ENCODE measurements around the gene TOX2.

GRCh38 chr20:43941476-43942200 lies 27.0 kb downstream of the TOX2 start:
- TF ChIP-seq, protein P1, sequence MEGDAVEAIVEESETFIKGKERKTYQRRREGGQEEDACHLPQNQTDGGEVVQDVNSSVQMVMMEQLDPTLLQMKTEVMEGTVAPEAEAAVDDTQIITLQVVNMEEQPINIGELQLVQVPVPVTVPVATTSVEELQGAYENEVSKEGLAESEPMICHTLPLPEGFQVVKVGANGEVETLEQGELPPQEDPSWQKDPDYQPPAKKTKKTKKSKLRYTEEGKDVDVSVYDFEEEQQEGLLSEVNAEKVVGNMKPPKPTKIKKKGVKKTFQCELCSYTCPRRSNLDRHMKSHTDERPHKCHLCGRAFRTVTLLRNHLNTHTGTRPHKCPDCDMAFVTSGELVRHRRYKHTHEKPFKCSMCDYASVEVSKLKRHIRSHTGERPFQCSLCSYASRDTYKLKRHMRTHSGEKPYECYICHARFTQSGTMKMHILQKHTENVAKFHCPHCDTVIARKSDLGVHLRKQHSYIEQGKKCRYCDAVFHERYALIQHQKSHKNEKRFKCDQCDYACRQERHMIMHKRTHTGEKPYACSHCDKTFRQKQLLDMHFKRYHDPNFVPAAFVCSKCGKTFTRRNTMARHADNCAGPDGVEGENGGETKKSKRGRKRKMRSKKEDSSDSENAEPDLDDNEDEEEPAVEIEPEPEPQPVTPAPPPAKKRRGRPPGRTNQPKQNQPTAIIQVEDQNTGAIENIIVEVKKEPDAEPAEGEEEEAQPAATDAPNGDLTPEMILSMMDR (IDR thresholded peaks at IDR 0.05; ENCODE audit: low read depth, low read length), result no peak
- no peak for TF ChIP-seq EZH2phosphoT487 (IDR thresholded peaks at IDR 0.05; ENCODE audit: low read depth)
